ENCODE measurements around the gene TMEM259. TPM values are rescaled to one million over a fixed set of nuclear protein-coding genes. Genes with fewer than 3 reads are reported as not detected.

Gene TMEM259
- total RNA-seq, 1 experiment from 2014 or later = 202 TPM

DNA sequence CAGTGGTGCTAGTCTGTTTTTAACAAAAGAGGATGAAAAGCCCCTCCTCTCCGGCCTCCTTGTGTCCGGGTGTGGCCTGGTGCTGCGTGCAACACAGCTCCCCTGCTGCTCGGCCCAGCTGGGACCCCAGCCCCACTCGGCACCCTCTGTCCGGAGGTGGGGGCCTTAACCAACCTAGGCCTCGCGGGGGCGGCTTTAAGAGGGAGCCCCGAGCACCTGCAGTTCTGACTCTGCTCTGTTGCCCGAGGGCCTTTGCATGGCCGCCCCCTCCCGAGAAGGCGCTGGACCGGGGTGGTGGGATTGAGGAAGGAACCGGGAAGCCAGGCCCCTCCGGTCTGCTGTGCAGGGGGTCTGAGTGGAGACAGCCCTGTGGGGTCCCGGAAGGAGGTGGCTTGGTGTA is 26.4 kb downstream of the TMEM259 start:
- Histone ChIP-seq H3K27me3 (ENCODE audit: insufficient read depth, low read length) (no peaks in the 10 kb centered on the region), H3K4me3 (replicated peaks in 1 of 2; ENCODE audit: low read depth in 1 of 2, low read length in 2 of 2) (no peak overlapping the region), H3K4me1 (ENCODE audit: control insufficient read depth in 1 of 2, insufficient read depth in 2 of 2, low read length in 2 of 2) (peaks cover 7 to 29% of the 10 kb centered on the region in 2 experiments), H3K4me2 (ENCODE audit: low read length) (no peak overlapping the region), H3K36me3 (ENCODE audit: control insufficient read depth in 1 of 2, insufficient read depth in 2 of 2, low read length in 2 of 2) (peaks cover 5 to 40% of the 10 kb centered on the region in 2 experiments; a peak in 3 of 4 replicates), H3K9ac (ENCODE audit: low read length) (no peak overlapping the region), H3K79me2 (ENCODE audit: insufficient read depth, low read length) (no peaks in the 10 kb centered on the region; the same call in 1 of the 2 replicates), H4K20me1 (ENCODE audit: insufficient read depth) (peaks cover 6% of the 10 kb centered on the region; the same call in 1 of the 2 replicates), H2AFZ (ENCODE audit: low read depth, low read length, poor library complexity, severe bottlenecking) (no peak overlapping the region), H3K27ac (ENCODE audit: low read depth, low read length) (no peak overlapping the region), H3K9me3 (ENCODE audit: control insufficient read depth in 1 of 2, insufficient read depth in 1 of 2, low read depth in 1 of 2, low read length in 2 of 2) (no peaks in the 10 kb centered on the region), H3K9me2 (ENCODE audit: insufficient read depth) (no peaks in the 10 kb centered on the region)
- no TSS peak for BruUV-seq (replicated peaks)
- CTCF ChIA-PET = no interaction called here
- no peak for DNase-seq (ENCODE audit: low read depth, low spot score)
- no peak for TF ChIP-seq FOSL1 (IDR thresholded peaks at IDR 0.05; ENCODE audit: low read depth)
- no peak for TF ChIP-seq JUND (IDR thresholded peaks at IDR 0.05)
- no peak for TF ChIP-seq POLR2AphosphoS5 (IDR thresholded peaks at IDR 0.05; ENCODE audit: low read depth, low read length)
- no peak for TF ChIP-seq YY1 (IDR thresholded peaks at IDR 0.05; ENCODE audit: extremely low read depth, insufficient replicate concordance, low read depth, low read length)
- TF ChIP-seq RAD21 (IDR thresholded peaks at IDR 0.05; ENCODE audit: low read depth) = no peak
- TF ChIP-seq, protein P1, sequence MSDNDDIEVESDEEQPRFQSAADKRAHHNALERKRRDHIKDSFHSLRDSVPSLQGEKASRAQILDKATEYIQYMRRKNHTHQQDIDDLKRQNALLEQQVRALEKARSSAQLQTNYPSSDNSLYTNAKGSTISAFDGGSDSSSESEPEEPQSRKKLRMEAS (IDR thresholded peaks at IDR 0.05) = no peak
- no peak for TF ChIP-seq SIN3A (IDR thresholded peaks at IDR 0.05; ENCODE audit: low read depth)
- TF ChIP-seq, protein P2, sequence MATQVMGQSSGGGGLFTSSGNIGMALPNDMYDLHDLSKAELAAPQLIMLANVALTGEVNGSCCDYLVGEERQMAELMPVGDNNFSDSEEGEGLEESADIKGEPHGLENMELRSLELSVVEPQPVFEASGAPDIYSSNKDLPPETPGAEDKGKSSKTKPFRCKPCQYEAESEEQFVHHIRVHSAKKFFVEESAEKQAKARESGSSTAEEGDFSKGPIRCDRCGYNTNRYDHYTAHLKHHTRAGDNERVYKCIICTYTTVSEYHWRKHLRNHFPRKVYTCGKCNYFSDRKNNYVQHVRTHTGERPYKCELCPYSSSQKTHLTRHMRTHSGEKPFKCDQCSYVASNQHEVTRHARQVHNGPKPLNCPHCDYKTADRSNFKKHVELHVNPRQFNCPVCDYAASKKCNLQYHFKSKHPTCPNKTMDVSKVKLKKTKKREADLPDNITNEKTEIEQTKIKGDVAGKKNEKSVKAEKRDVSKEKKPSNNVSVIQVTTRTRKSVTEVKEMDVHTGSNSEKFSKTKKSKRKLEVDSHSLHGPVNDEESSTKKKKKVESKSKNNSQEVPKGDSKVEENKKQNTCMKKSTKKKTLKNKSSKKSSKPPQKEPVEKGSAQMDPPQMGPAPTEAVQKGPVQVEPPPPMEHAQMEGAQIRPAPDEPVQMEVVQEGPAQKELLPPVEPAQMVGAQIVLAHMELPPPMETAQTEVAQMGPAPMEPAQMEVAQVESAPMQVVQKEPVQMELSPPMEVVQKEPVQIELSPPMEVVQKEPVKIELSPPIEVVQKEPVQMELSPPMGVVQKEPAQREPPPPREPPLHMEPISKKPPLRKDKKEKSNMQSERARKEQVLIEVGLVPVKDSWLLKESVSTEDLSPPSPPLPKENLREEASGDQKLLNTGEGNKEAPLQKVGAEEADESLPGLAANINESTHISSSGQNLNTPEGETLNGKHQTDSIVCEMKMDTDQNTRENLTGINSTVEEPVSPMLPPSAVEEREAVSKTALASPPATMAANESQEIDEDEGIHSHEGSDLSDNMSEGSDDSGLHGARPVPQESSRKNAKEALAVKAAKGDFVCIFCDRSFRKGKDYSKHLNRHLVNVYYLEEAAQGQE (IDR thresholded peaks at IDR 0.05; ENCODE audit: low read depth) = no peak
- no peak for TF ChIP-seq CEBPB (IDR thresholded peaks at IDR 0.05; ENCODE audit: low read depth)
- no peak for TF ChIP-seq ZNF274 (IDR thresholded peaks at IDR 0.05; ENCODE audit: low read depth, low read length)
- TF ChIP-seq EGR1 (IDR thresholded peaks at IDR 0.05; ENCODE audit: low read depth) = no peak
- no peak for TF ChIP-seq EZH2phosphoT487 (IDR thresholded peaks at IDR 0.05; ENCODE audit: borderline replicate concordance)
- intact Hi-C loops (cut with micrococcal nuclease) = no loop called here
- RAD21 ChIA-PET (ENCODE audit: low non-redundant PET in 1 of 2, low total read pairs in 2 of 2, uncharacterized antibody in 2 of 2, unreplicated experiment in 2 of 2) = no interaction called here
- POLR2A ChIA-PET = no interaction called here
- ATAC-seq = no peak

Measured in HCT116 (cell line).